Measurements from ENCODE around the gene SLC37A2.

- TF ChIP-seq POLR2A (IDR thresholded peaks at IDR 0.05) (no peak), CTCF (IDR thresholded peaks at IDR 0.05) (no peak)
Observed at GRCh38 chr11:125061281-125061680, 1.8 kb upstream of the SLC37A2 start.
